ENCODE results near the gene MSI2.

DNA sequence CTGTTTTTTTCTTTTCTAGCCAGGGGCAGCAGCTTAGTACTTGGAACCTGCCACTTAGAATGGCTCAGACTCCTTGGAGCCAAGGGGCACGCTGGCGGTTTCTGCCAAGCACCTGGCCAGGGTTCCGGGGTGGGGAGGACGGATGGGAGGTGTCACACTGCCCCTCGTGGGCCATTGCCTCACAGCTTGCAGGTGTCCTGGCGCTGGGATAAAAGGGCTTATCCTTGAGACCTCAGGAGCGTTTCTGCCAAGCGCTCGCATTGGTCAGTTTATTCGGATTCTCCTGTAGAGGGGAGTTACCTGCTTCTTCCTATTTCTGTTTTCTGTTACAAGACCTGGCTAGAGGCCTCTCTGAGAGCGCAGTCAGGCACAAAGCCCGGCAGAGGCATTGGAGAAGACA is 234.6 kb downstream of the MSI2 start:
- TF ChIP-seq, protein P1, sequence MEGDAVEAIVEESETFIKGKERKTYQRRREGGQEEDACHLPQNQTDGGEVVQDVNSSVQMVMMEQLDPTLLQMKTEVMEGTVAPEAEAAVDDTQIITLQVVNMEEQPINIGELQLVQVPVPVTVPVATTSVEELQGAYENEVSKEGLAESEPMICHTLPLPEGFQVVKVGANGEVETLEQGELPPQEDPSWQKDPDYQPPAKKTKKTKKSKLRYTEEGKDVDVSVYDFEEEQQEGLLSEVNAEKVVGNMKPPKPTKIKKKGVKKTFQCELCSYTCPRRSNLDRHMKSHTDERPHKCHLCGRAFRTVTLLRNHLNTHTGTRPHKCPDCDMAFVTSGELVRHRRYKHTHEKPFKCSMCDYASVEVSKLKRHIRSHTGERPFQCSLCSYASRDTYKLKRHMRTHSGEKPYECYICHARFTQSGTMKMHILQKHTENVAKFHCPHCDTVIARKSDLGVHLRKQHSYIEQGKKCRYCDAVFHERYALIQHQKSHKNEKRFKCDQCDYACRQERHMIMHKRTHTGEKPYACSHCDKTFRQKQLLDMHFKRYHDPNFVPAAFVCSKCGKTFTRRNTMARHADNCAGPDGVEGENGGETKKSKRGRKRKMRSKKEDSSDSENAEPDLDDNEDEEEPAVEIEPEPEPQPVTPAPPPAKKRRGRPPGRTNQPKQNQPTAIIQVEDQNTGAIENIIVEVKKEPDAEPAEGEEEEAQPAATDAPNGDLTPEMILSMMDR (conservative IDR thresholded peaks at IDR 0.05; ENCODE audit: low read length), result no peak
- no peak for TF ChIP-seq EZH2phosphoT487 (IDR thresholded peaks at IDR 0.05; ENCODE audit: borderline replicate concordance, low read depth, low read length)
